H1 (cell line): ENCODE data around the gene BBX. TPM values are rescaled to one million over a fixed set of nuclear protein-coding genes. Genes with fewer than 3 reads are reported as not detected.

Source experiments
- CTCF ChIA-PET: fragments of 300-600 bp; sonication (Branson Sonifier 250); formaldehyde crosslinking; loops from one replicate; lab custom pipeline; 2021; ENCODE audit not compliant: partially characterized antibody; lab: Charles Lee
- POLR2A ChIA-PET: fragments of 300-600 bp; sonication (Branson Sonifier 250); formaldehyde crosslinking; loops from one replicate; lab custom pipeline; 2021; ENCODE audit warnings: inconsistent platforms; ENCODE audit not compliant: partially characterized antibody; lab: Charles Lee
- DNase-seq, 2 experiments: peaks; one replicate each; pipeline versions ENCODE4 v3.0.0 to v3.0.0-alpha.2; 2010 to 2022; ENCODE audit warnings: low spot score in 2 of 2, low read depth in 1 of 2, mixed read lengths in 1 of 2
- FAIRE-seq: peaks from 2 replicates; lab custom pipeline; 2011; peaks lifted over from hg19 to GRCh38; lab: Jason Lieb, UNC
- H2AFZ ChIP-seq: 2 replicates; pipeline ENCODE4 v1.8.1; 2012; ENCODE audit warnings: low read length, inconsistent platforms
- H2AK5ac ChIP-seq: 2 replicates; pipeline ENCODE4 v1.6.1; 2013; ENCODE audit warnings: low read depth, low read length
- H2BK120ac ChIP-seq: replicated peaks from 2 replicates; pipeline ENCODE3; 2013; ENCODE audit warnings: low read depth, low read length, inconsistent platforms
- H2BK12ac ChIP-seq: 2 replicates; pipeline ENCODE4 v1.6.1; 2013; ENCODE audit warnings: low read depth, low read length
- H2BK15ac ChIP-seq: 2 replicates; pipeline ENCODE4 v1.6.1; 2013; ENCODE audit warnings: low read length
- H2BK20ac ChIP-seq: 2 replicates; pipeline ENCODE4 v1.6.1; 2013; ENCODE audit warnings: low read length
- H2BK5ac ChIP-seq: 2 replicates; pipeline ENCODE4 v1.6.1; 2013; ENCODE audit warnings: low read depth, low read length
- H3K14ac ChIP-seq: 2 replicates; pipeline ENCODE4 v1.6.1; 2013; ENCODE audit warnings: inconsistent platforms; ENCODE audit not compliant: insufficient read length
- H3K18ac ChIP-seq: 2 replicates; pipeline ENCODE4 v1.6.1; 2013; ENCODE audit warnings: low read length; ENCODE audit errors: extremely low read depth
- H3K23ac ChIP-seq: 2 replicates; pipeline ENCODE4 v1.6.1; 2013; ENCODE audit warnings: inconsistent platforms; ENCODE audit not compliant: insufficient read length
- H3K23me2 ChIP-seq: 2 replicates; pipeline ENCODE4 v1.6.1; 2013; ENCODE audit warnings: low read depth, low read length
- H3K27ac ChIP-seq: 2 replicates; pipeline ENCODE4 v1.6.1; 2011; ENCODE audit warnings: low read depth, low read length, inconsistent platforms
- H3K27me3 ChIP-seq, 4 experiments: replicated peaks in 1 of 4; 1 replicate in 1 of 4; 2 replicates in 3 of 4; pipeline versions ENCODE4 v1.6.1 to v1.8.1; 2011 to 2013; ENCODE audit warnings: low read length in 3 of 4, mild to moderate bottlenecking in 3 of 4, inconsistent platforms in 2 of 4, mixed read lengths in 2 of 4, moderate library complexity in 1 of 4; ENCODE audit not compliant: control insufficient read depth in 3 of 4, insufficient read depth in 3 of 4; ENCODE audit errors: extremely low read depth in 1 of 4
- H3K36me3 ChIP-seq, 4 experiments: 2 replicates each; pipeline versions ENCODE4 v1.6.1 to v1.8.1; 2011 to 2013; ENCODE audit warnings: mild to moderate bottlenecking in 4 of 4, low read length in 3 of 4, moderate library complexity in 2 of 4, control low read depth in 1 of 4, inconsistent platforms in 1 of 4; ENCODE audit not compliant: insufficient read depth in 4 of 4, control insufficient read depth in 2 of 4
- H3K4ac ChIP-seq: replicated peaks from 2 replicates; pipeline ENCODE3; 2013; ENCODE audit warnings: low read length, low read depth, mixed read lengths, inconsistent platforms; ENCODE audit not compliant: insufficient read length
- H3K4me1 ChIP-seq, 4 experiments: replicated peaks in 1 of 4; 1 replicate in 1 of 4; 2 replicates in 3 of 4; pipeline versions ENCODE4 v1.6.1 to v1.8.1; 2011 to 2013; ENCODE audit warnings: low read length in 3 of 4, inconsistent platforms in 2 of 4, mixed read lengths in 1 of 4; ENCODE audit not compliant: insufficient read depth in 4 of 4, control insufficient read depth in 3 of 4
- H3K4me2 ChIP-seq, 2 experiments: 2 replicates each; pipeline versions ENCODE4 v1.6.1 to v1.8.1; 2011 to 2013; ENCODE audit warnings: low read depth in 2 of 2, low read length in 2 of 2, control low read depth in 1 of 2, inconsistent platforms in 1 of 2, mild to moderate bottlenecking in 1 of 2; ENCODE audit not compliant: insufficient read depth in 1 of 2
- H3K4me3 ChIP-seq, 4 experiments: fragments of 200-600, 300-600 bp in 1 of 4; sonication (generic), shearing (Covaris generic), sonication (Bioruptor Twin) in 1 of 4; 2 replicates each; pipeline versions ENCODE4 v1.5.1 to v1.8.1; 2011 to 2016; ENCODE audit warnings: low read length in 4 of 4, low read depth in 3 of 4, control low read depth in 2 of 4, inconsistent platforms in 2 of 4, mild to moderate bottlenecking in 2 of 4, mixed read lengths in 1 of 4, moderate library complexity in 1 of 4; ENCODE audit not compliant: insufficient read depth in 2 of 4; ENCODE audit errors: extremely low read depth in 1 of 4
- H3K56ac ChIP-seq: replicated peaks from 2 replicates; pipeline ENCODE3; 2013; ENCODE audit warnings: low read depth, mild to moderate bottlenecking, mixed read lengths, low read length, inconsistent platforms; ENCODE audit not compliant: insufficient read length
- H3K79me1 ChIP-seq: 2 replicates; pipeline ENCODE4 v1.6.1; 2013; ENCODE audit warnings: low read depth, low read length, control low read depth
- H3K79me2 ChIP-seq, 2 experiments: 2 replicates each; pipeline versions ENCODE4 v1.6.1 to v1.8.1; 2012 to 2013; ENCODE audit warnings: low read length in 2 of 2, mild to moderate bottlenecking in 2 of 2, inconsistent platforms in 1 of 2; ENCODE audit not compliant: insufficient read depth in 2 of 2, control insufficient read depth in 1 of 2
- H3K9ac ChIP-seq, 4 experiments: replicated peaks in 1 of 4; 1 replicate in 1 of 4; 2 replicates in 3 of 4; pipeline versions ENCODE4 v1.6.1 to v1.8.1; 2011 to 2013; ENCODE audit warnings: low read depth in 3 of 4, low read length in 3 of 4, control low read depth in 2 of 4, mild to moderate bottlenecking in 2 of 4, moderate library complexity in 2 of 4, inconsistent platforms in 1 of 4; ENCODE audit errors: extremely low read depth in 1 of 4
- H3K9me3 ChIP-seq, 2 experiments: 2 replicates each; pipeline versions ENCODE4 v1.6.1 to v1.8.1; 2012 to 2013; ENCODE audit warnings: mild to moderate bottlenecking in 2 of 2, moderate library complexity in 2 of 2, control low read depth in 1 of 2, inconsistent platforms in 1 of 2, low read depth in 1 of 2, low read length in 1 of 2, mixed read lengths in 1 of 2; ENCODE audit not compliant: insufficient read depth in 2 of 2
- H4K20me1 ChIP-seq, 2 experiments: replicated peaks in 1 of 2; 2 replicates each; pipeline versions ENCODE3 to v1.8.1; 2011 to 2013; ENCODE audit warnings: inconsistent platforms in 2 of 2, low read length in 2 of 2, mild to moderate bottlenecking in 1 of 2; ENCODE audit not compliant: insufficient read depth in 2 of 2, control insufficient read depth in 1 of 2
- H4K5ac ChIP-seq: 2 replicates; pipeline ENCODE4 v1.6.1; 2013; ENCODE audit warnings: low read length, low read depth, mixed read lengths, inconsistent platforms; ENCODE audit not compliant: insufficient read length
- H4K8ac ChIP-seq: 2 replicates; pipeline ENCODE4 v1.8.0; 2013; ENCODE audit warnings: mild to moderate bottlenecking, moderate library complexity, low read length, inconsistent platforms; ENCODE audit not compliant: insufficient read depth; ENCODE audit errors: extremely low read depth
- H4K91ac ChIP-seq: replicated peaks from 2 replicates; pipeline ENCODE3; 2013; ENCODE audit warnings: low read length, mixed read lengths, inconsistent platforms; ENCODE audit not compliant: insufficient read length
- BCL11A ChIP-seq, 2 experiments: IDR thresholded peaks; one replicate each; pipeline ENCODE4 v1.6.1; 2011; ENCODE audit warnings: low read depth in 2 of 2, low read length in 2 of 2, mild to moderate bottlenecking in 2 of 2
- EP300 ChIP-seq, 2 experiments: IDR thresholded peaks; 1 replicate in 1 of 2; 2 replicates in 1 of 2; pipeline ENCODE4 v1.6.1; 2011 to 2012; ENCODE audit warnings: low read depth in 2 of 2, low read length in 2 of 2, mild to moderate bottlenecking in 2 of 2, borderline replicate concordance in 1 of 2, inconsistent platforms in 1 of 2, moderate library complexity in 1 of 2
- EZH2 ChIP-seq: fragments of 200-600 bp; sonication (generic); IDR thresholded peaks from 2 replicates; pipeline ENCODE4 v1.7.1; 2012; ENCODE audit warnings: low read depth, mild to moderate bottlenecking, moderate library complexity, low read length, inconsistent platforms; ENCODE audit not compliant: severe bottlenecking
- JUN ChIP-seq: IDR thresholded peaks from 2 replicates; pipeline ENCODE4 v1.6.1; 2011; ENCODE audit warnings: low read depth, mild to moderate bottlenecking, improper control_type of control experiment, low read length
- NANOG ChIP-seq: IDR thresholded peaks from 2 replicates; pipeline ENCODE4 v1.6.1; 2011; ENCODE audit warnings: low read length, low read depth, mild to moderate bottlenecking, inconsistent platforms; ENCODE audit not compliant: insufficient read depth, poor library complexity, severe bottlenecking
- RFX5 ChIP-seq: IDR thresholded peaks from 2 replicates; pipeline ENCODE4 v1.6.1; 2011; ENCODE audit warnings: low read depth, low read length, improper control_type of control experiment, borderline replicate concordance
- WGBS, 2 experiments: shearing (Covaris generic) in 1 of 2; methylation state at CpG; one replicate each; pipeline versions ENCODE4 v1.1.6 to v1.1.7; 2013 to 2015; ENCODE audit warnings: low lambda C conversion rate in 2 of 2, mixed read lengths in 2 of 2, inconsistent platforms in 1 of 2, low coverage in 1 of 2, missing lambda C conversion rate in 1 of 2; ENCODE audit not compliant: insufficient replicate concordance in 2 of 2, insufficient coverage in 1 of 2, insufficient read length in 1 of 2; ENCODE audit errors: extremely low coverage in 1 of 2, missing lambda C conversion rate in 1 of 2; 5-methylcytosine and 5-hydroxymethylcytosine counted together
- polyA plus RNA-seq, 7 experiments: library from polyadenylated mRNA; depleted of rRNA in 3 of 7; stranded (reverse) in 5 of 7; unstranded in 2 of 7; fragments of >200 nt in 5 of 7; fragments of 200-250 nt in 2 of 7; gene quantifications; 1 replicate in 5 of 7; 2 replicates in 1 of 7; 4 replicates in 1 of 7; pipeline versions ENCODE4 v1.2.1 to v1.2.3, GENCODE V29; 2011 to 2013; ENCODE audit warnings: missing spikeins in 2 of 7, mixed read lengths in 2 of 7
- total RNA-seq: library from RNA; stranded (reverse); fragmentation: NEBNext Ultra II Directional; extraction: Animal tissue kit (Norgen Biotek cat#: 25700); gene quantifications from 2 replicates; pipeline ENCODE4 v1.2.1, GENCODE V29; 2021

BBX gene
- total and polyA plus RNA-seq, 2 of the 8 experiments (the other 6 are each of a cell fraction or from before 2014, with no cell fraction given) = 11.0 to 42.5 TPM

GRCh38 chr3:107589454-107589853 lies 66.7 kb downstream of the BBX start:
- no peak overlapping the region for H2BK12ac ChIP-seq
- no peak overlapping the region for H3K14ac ChIP-seq
- no peak overlapping the region for H2BK20ac ChIP-seq
- no peak overlapping the region for H3K9ac ChIP-seq
- DNase-seq = no peak
- no peak overlapping the region for H2BK120ac ChIP-seq
- POLR2A ChIA-PET = no interaction called here
- no peaks in the 10 kb centered on the region for H3K9me3 ChIP-seq
- no peaks in the 10 kb centered on the region for H3K27me3 ChIP-seq
- H3K4me3 ChIP-seq = no peak overlapping the region
- H4K20me1 ChIP-seq = no peaks in the 10 kb centered on the region
- no peaks in the 10 kb centered on the region for H3K79me1 ChIP-seq
- no peak overlapping the region for H3K4me2 ChIP-seq
- H3K23me2 ChIP-seq = no peaks in the 10 kb centered on the region
- H3K4me1 ChIP-seq = peaks cover 0 to 4% (median 0%) of the 10 kb centered on the region in 4 experiments; a peak in 1 of 7 replicates
- 0 out of 4 replicates have a peak, but pooled peaks cover 0 to 4% of the 10 kb centered on the region in 2 experiments for H3K79me2 ChIP-seq
- no peak overlapping the region for H3K18ac ChIP-seq
- no peaks in the 10 kb centered on the region; a peak in 1 of 8 replicates for H3K36me3 ChIP-seq
- CTCF ChIA-PET = interaction anchor here (1.3 to 3.8 kb wide), 3 partner anchors 10 to 54 kb away, joined by 4 to 12 read pairs (median 5); no protein-coding TSS in a partner anchor
- no peak overlapping the region for H3K4ac ChIP-seq
- H3K27ac ChIP-seq = no peak overlapping the region
- no peak overlapping the region for H2AK5ac ChIP-seq
- H3K56ac ChIP-seq = no peak overlapping the region
- WGBS, 2 experiments = 96% methylated on average over 1 of the region's 1 CpG; no CpG with 5 or more reads in 1 of the 2 experiments
- no peak overlapping the region for H3K23ac ChIP-seq
- no peak for FAIRE-seq
- H4K8ac ChIP-seq = no peak overlapping the region
- no peak overlapping the region for H2AFZ ChIP-seq
- H4K5ac ChIP-seq = no peak overlapping the region
- H4K91ac ChIP-seq = no peak overlapping the region
- H2BK15ac ChIP-seq = no peak overlapping the region
- H2BK5ac ChIP-seq = no peak overlapping the region
- no peak for TF ChIP-seq RFX5
- no peak for TF ChIP-seq BCL11A (IDR thresholded peaks at IDR 0.05; ENCODE audit: low read depth in 2 of 2, low read length in 2 of 2)
- TF ChIP-seq NANOG = no peak
- TF ChIP-seq EP300 (IDR thresholded peaks at IDR 0.05; ENCODE audit: borderline replicate concordance in 1 of 2, low read depth in 2 of 2, low read length in 2 of 2) = no peak
- TF ChIP-seq EZH2 = no peak
- no peak for TF ChIP-seq JUN
